NOMO-1 treated with DMSO at 0.1 percent for 48 hours (cell line): ENCODE results near the gene GAMT.

Experiments used
- DNase-seq: peaks from one replicate; lab custom pipeline; 2025; ENCODE audit not compliant: unreplicated experiment; lab: John Stamatoyannopoulos, UW

The GAMT gene

GRCh38 chr19:1366899-1367870, 34.2 kb downstream of the GAMT start:
- DNase-seq: peak; percentile 45

GRCh38 chr19:1366296-1366695, 35.0 kb downstream of the GAMT start:
- DNase-seq: no peak

GRCh38 chr19:1365319-1366269, 35.7 kb downstream of the GAMT start:
- no peak for DNase-seq

- no peak for DNase-seq
These were observed 37.2 kb downstream of the GAMT start for GRCh38 chr19:1364070-1364704.

- DNase-seq: peak; percentile 57
These were observed 37.7 kb downstream of the GAMT start for GRCh38 chr19:1363599-1363998.

GRCh38 chr19:1362387-1363257, 38.7 kb downstream of the GAMT start:
- DNase-seq: no peak

GRCh38 chr19:1361601-1362386, 39.5 kb downstream of the GAMT start:
- DNase-seq: no peak

- DNase-seq: peak; percentile 79
These were observed 40.4 kb downstream of the GAMT start for GRCh38 chr19:1360818-1361461.

- DNase-seq: no peak
These were observed 41.1 kb downstream of the GAMT start for GRCh38 chr19:1360126-1360817.

GRCh38 chr19:1357531-1358109, 43.7 kb downstream of the GAMT start:
- no peak for DNase-seq

GRCh38 chr19:1356508-1356865, 44.9 kb downstream of the GAMT start:
- DNase-seq: no peak

- no peak for DNase-seq
These were observed 45.5 kb downstream of the GAMT start for GRCh38 chr19:1355568-1356507.

- no peak for DNase-seq
These were observed 46.3 kb downstream of the GAMT start for GRCh38 chr19:1354970-1355567.

- no peak for DNase-seq
These were observed 48.2 kb downstream of the GAMT start for GRCh38 chr19:1353144-1353543.

- DNase-seq: no peak
These were observed 49.9 kb downstream of the GAMT start for GRCh38 chr19:1351381-1351851.

- no peak for DNase-seq
These were observed 50.5 kb downstream of the GAMT start for GRCh38 chr19:1350867-1351266.
